Spinal cord (tissue), 10 donors: ENCODE data around the gene MEN1. TPM values are rescaled to one million over a fixed set of nuclear protein-coding genes. Genes with fewer than 3 reads are reported as not detected.

Experiments used
- DNase-seq, 6 donors: peaks; one replicate each; pipeline versions ENCODE4 v3.0.0 to v3.0.0-alpha.2; 2013 to 2015; ENCODE audit warnings: low spot score in 6 of 6, low read depth in 4 of 6
- H3K27ac ChIP-seq: one replicate; pipeline ENCODE4 v1.5.1; 2013; ENCODE audit warnings: low read depth, low read length, control low read depth
- H3K27me3 ChIP-seq: one replicate; pipeline ENCODE4 v1.6.1; 2013; ENCODE audit warnings: low read length; ENCODE audit not compliant: control insufficient read depth, insufficient read depth
- H3K36me3 ChIP-seq: one replicate; pipeline ENCODE4 v1.6.1; 2013; ENCODE audit warnings: low read length; ENCODE audit not compliant: control insufficient read depth, insufficient read depth
- H3K4me1 ChIP-seq: one replicate; pipeline ENCODE4 v1.6.1; 2013; ENCODE audit warnings: low read length; ENCODE audit not compliant: control insufficient read depth, insufficient read depth
- H3K4me3 ChIP-seq: one replicate; pipeline ENCODE4 v1.5.1; 2013; ENCODE audit warnings: low read depth, low read length, control low read depth
- H3K9me3 ChIP-seq: one replicate; pipeline ENCODE4 v1.6.1; 2013; ENCODE audit warnings: low read length; ENCODE audit not compliant: control insufficient read depth, insufficient read depth
- WGBS: methylation state at CpG from one replicate; pipeline ENCODE4 v1.1.5; 2013; ENCODE audit warnings: missing lambda C conversion rate; ENCODE audit not compliant: insufficient coverage; 5-methylcytosine and 5-hydroxymethylcytosine counted together
- polyA plus RNA-seq, 2 donors: library from polyadenylated mRNA; unstranded; fragments of 120-200 nt; gene quantifications; one replicate each; pipeline ENCODE4 v1.2.1, GENCODE V29; 2013; ENCODE audit not compliant: insufficient read length in 2 of 2
- total RNA-seq, 2 donors: library from RNA; depleted of rRNA in 1 of 2; stranded (reverse); fragments of 120-200 nt in 1 of 2; fragments of >200 nt in 1 of 2; gene quantifications; one replicate each; pipeline versions ENCODE4 v1.2.3 to v1.2.4, GENCODE V29; 2013 to 2014
- donor health status: healthy.

MEN1 gene
- total and polyA plus RNA-seq, 4 donors: 12.4 to 46.7 (median 28.4) TPM

DNA sequence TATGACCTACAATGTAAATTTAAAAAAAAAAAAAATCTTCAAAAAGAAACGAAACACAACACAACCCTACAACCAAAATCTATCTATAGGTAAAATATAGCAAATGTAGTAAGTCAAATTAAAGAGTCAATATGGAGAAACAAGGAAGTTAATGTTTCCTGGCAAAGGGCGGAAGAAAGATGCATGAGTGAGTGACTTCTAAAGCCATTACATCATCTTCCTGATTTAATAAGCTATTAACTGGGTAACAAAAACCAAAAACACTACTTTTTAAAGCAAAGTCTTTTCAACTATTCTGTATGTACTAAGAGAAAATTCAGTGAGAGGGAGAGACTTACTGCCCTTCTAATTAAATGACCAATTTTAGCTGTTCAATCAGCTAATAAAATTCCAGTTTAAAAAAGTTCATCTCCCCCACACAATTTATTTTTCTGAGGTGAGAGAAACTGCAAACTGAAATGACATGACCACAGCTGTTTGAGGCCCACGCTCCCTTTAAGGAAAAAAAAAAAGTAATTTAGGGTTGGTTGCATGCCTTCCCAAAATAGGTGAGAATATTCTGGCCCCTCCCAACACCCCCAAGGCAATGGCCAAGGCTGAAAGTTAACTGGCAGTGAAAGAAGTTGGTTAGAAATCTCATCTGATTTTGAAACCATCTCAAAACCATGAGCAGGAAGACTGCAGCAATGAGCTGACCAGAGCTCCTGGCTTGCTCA is 37.9 kb downstream of the MEN1 start:
- Histone ChIP-seq H3K36me3 (peaks cover 55% of the 10 kb centered on the region), H3K9me3 (no peaks in the 10 kb centered on the region), H3K4me3 (no peak overlapping the region), H3K4me1 (peaks cover 10% of the 10 kb centered on the region), H3K27ac (no peak overlapping the region), H3K27me3 (no peaks in the 10 kb centered on the region)
- no peak for DNase-seq
- WGBS: no CpG with 5 or more reads among the region's 3 CpGs

DNA sequence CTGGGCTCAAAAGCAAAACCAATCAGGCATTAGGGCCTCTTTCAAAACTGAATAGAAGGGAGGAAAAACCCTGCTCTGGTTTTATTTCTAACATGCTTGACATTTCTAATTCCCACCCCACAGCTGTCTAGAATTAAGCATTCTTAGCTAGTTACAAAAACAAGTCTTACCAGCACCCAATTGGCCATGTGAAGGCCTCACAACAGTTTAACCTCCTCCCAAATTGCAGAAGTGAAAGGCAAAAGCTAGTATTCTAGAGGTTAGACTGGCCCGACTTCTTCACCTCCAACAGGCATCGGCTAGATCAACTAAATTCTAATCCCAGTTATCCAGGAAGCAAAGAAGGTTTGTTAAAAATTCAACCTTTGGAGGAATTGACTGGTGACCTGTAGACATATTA is 38.5 kb downstream of the MEN1 start:
- Histone ChIP-seq H3K27ac (no peak overlapping the region), H3K4me3 (no peak overlapping the region), H3K4me1 (peaks cover 9% of the 10 kb centered on the region), H3K36me3 (peaks cover 59% of the 10 kb centered on the region), H3K27me3 (no peaks in the 10 kb centered on the region), H3K9me3 (no peaks in the 10 kb centered on the region)
- DNase-seq: no peak
- no CpG with 5 or more reads among the region's 2 CpGs for WGBS

DNA sequence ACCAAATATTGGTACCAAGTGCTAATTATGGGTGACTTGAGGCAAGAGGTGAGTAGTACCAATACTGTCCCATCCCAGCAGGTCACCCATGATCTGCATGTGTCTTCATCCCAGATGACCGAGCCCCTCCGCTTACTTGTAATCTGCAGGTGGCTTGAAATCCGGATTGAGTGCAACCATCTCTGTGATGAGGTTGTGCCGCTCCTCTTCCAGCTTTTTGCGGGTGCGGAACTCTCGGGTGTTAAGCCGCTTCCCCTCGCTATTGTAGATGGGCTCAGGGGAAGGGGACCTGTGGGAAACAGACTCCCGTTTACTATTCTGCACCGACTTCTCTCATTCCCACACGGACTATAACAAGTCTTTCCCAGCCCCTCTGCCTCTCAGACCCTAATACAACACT is 40.2 kb downstream of the MEN1 start:
- Histone ChIP-seq H3K4me3 (no peak overlapping the region), H3K27ac (no peak overlapping the region), H3K27me3 (no peaks in the 10 kb centered on the region), H3K9me3 (no peaks in the 10 kb centered on the region), H3K4me1 (peaks cover 14% of the 10 kb centered on the region), H3K36me3 (peaks cover 72% of the 10 kb centered on the region)
- no CpG with 5 or more reads among the region's 12 CpGs for WGBS
- DNase-seq: no peak

DNA sequence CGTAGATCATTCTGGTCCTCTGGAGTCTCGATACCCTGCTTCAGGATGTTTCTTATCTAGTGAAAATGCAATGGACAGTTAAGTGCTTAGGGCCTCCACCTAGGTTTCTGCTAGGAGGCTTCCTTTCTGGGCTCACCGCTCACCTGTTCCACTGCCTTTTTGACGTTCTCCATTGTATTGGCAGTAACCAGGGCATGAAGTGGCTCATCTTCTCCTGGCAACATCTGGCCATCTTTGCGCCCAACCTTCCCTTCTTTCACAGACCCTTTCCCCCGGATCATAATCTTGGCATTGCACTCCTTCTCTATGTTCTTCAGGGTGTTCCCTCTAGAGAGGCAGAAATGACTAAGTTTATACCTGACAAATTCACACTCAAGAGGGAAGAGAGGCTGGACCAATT is 41.1 kb downstream of the MEN1 start:
- Histone ChIP-seq H3K4me1 (peaks cover 20% of the 10 kb centered on the region), H3K9me3 (no peaks in the 10 kb centered on the region), H3K27me3 (no peaks in the 10 kb centered on the region), H3K36me3 (peaks cover 73% of the 10 kb centered on the region), H3K4me3 (no peak overlapping the region), H3K27ac (peak overlapping the region; percentile 17)
- DNase-seq: no peak
- 93% methylated on average over 6 of the region's 6 CpGs for WGBS

DNA sequence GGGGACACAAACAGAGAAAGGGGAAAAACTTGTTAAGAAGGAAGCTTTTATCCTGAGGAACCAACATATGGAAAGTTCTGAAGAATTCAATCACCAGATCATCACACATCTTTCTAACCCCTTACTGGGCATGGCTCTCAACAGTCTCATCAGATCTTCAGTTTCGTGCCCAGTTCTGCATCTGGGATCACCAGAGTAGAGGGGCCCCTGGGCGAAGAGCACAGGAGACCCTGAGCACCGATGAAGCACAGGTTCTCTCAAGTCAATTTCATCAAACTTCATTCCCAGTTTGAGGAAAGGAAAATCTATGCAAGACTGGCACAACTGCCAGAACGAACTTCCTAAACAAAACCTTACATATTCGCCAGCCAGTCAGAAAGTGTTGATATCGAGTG is 42.1 kb downstream of the MEN1 start:
- peaks cover 30% of the 10 kb centered on the region for H3K4me1 ChIP-seq

DNA sequence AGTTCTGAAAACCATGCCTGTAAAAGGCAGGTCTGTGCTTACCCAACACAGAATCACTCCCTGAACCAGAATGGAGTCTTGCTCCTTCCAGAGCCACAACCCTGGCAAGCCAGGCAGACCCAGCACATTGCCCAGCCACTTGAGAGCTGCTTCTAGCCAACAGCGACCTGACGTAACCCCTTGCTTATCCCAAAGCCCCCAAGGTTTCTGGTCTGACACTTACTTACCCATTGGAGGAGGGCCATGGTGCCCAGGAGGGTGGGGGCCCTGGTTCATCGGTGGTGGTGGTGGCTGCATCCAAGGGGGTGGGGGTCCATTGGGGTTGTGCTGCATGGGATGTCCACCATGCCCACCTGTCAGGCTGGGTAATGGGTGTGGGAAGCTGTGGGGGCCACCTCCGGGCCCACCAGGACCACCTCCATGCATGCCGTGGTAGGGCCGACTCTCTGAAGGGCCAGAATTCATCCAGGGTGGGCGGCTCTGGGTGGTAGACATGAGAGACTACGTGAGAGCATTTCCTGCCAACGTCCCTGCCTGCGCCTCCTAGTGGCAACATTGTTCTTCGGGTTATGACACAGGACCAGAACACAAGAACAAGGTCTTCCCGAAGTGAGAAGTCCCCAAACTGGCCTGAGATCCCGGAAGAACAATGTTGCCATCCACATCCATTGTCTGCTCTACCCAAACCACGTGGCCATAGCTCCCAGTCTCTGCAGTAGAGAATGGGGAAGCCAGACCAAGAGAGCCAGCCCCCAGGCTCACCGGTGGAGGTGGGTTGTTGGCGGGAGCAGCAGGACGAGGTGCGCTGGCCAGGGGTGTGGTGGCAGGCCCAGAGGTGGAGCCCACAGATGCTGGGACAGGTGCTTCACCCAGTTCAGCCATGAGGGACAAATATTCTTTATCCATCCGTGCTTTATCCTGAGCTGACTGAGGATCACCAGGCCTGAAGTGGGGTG is 42.7 kb downstream of the MEN1 start:
- DNase-seq: peak in 2 of 6 donors; percentile 79 to 86
- Histone ChIP-seq H3K4me1 (peaks cover 36% of the 10 kb centered on the region), H3K4me3 (no peak overlapping the region), H3K9me3 (no peaks in the 10 kb centered on the region), H3K27me3 (no peaks in the 10 kb centered on the region), H3K36me3 (peaks cover 76% of the 10 kb centered on the region), H3K27ac (no peak overlapping the region)
- WGBS: 62% methylated on average over 14 of the region's 19 CpGs

More for the DNA sequence above, 42.1 kb downstream of the MEN1 start:
- H3K9me3 ChIP-seq: no peaks in the 10 kb centered on the region
- no peak overlapping the region for H3K27ac ChIP-seq
- no peak for DNase-seq
- peaks cover 74% of the 10 kb centered on the region for H3K36me3 ChIP-seq
- no peaks in the 10 kb centered on the region for H3K27me3 ChIP-seq
- H3K4me3 ChIP-seq: no peak overlapping the region
- WGBS: 91% methylated on average over 5 of the region's 6 CpGs

DNA sequence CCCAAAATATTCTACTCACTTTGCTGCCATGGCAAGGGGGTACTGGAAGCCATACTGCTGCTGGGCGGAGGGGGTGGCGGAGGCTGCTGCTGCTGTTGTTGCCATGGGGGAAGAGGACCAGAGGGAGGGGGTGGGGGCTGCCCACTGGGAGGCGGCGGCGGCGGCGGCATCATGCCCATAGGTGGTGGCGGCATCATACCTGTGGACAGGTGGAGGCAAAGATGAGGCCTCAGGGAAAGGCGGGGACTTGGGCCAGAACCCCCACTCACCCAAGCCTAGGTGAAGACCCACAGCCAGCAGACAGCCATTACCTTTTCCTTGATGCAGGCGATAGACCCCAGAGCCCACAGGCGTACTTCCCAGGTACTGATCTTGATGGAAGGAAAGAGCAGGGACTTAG is 43.5 kb downstream of the MEN1 start:
- no peak for DNase-seq
- H3K27ac ChIP-seq: no peak overlapping the region
- no peaks in the 10 kb centered on the region for H3K9me3 ChIP-seq
- H3K27me3 ChIP-seq: no peaks in the 10 kb centered on the region
- H3K4me3 ChIP-seq: no peak overlapping the region
- H3K4me1 ChIP-seq: peaks cover 44% of the 10 kb centered on the region
- peaks cover 81% of the 10 kb centered on the region for H3K36me3 ChIP-seq
- 97% methylated on average over 10 of the region's 11 CpGs for WGBS

DNA sequence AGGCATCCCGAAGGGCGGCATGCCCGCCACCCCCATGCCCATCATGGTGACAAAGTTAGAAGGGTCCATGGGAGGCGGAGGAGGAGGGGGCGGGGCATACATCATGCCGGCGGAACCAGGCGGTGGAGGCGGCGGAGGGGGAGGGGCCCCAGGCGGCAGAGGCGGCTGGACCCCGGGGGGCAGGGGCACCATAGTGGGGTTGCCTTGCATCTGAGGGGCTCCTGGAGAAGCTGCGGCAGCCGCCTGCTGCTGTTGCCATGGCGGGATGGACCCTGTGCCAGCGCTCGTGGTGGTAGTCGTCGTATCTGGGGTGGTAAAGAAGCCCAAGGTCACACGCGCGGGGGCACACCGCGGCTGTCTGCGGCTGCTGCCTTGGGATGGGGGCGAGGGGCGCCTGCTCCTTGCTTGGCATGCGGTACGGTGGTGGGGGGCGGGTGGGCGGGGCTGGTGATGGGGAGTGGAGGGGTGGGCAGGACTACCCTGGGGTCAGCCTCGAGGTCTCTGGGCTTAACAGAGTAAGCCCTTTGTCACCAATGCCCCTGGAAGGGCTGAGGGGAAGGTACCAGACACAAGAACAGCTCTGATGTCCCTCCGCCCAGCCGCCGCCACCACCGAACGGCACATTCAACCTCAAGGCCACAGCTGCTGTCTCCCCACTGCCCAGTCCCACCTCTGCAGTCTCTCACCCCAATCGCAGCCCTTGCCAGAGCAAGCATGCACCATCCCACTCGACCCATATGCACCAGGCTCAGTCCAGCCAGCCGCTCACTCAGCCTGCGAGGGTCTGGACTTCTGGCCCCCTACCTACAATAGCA is 44.3 kb downstream of the MEN1 start:
- H3K27ac ChIP-seq: no peak overlapping the region
- H3K4me1 ChIP-seq: peaks cover 52% of the 10 kb centered on the region
- H3K4me3 ChIP-seq: no peak overlapping the region
- peaks cover 81% of the 10 kb centered on the region for H3K36me3 ChIP-seq
- H3K9me3 ChIP-seq: no peaks in the 10 kb centered on the region
- WGBS: 70% methylated on average over 23 of the region's 42 CpGs
- no peak for DNase-seq
- no peaks in the 10 kb centered on the region for H3K27me3 ChIP-seq

DNA sequence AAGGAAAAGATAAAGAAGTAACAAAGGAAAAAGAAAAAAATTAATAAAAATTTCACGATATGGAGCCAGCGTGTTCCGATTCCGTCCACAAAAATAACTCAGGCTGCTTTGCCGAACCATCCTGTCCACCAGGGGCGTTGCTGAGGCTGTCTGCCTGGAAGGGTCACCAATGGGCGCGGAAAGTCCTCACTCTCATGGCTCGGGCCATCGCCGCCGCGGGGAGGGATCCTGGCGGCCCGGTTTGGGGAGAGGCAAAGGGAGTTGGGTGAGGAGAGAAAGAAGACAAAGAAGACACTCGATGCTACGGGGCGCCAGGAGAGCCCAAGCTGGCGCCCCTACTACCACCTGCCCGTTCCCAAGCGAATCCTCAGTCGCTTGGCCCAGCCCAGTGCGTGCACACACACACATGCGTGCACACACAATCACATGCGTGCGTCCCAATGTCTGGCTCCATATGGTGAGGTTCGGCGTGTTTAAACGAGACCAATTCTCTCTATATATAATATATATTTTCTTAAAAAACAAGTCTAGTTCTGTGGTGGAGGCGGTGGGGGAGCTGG is 45.0 kb downstream of the MEN1 start:
- no peak overlapping the region for H3K4me3 ChIP-seq
- WGBS: 73% methylated on average over 18 of the region's 30 CpGs
- H3K9me3 ChIP-seq: no peaks in the 10 kb centered on the region
- no peak overlapping the region for H3K27ac ChIP-seq
- DNase-seq: peak in 1 of 6 donors; percentile 10
- no peaks in the 10 kb centered on the region for H3K27me3 ChIP-seq
- peaks cover 76% of the 10 kb centered on the region for H3K36me3 ChIP-seq
- peaks cover 59% of the 10 kb centered on the region for H3K4me1 ChIP-seq
